GM12892 (cell line): ENCODE results near the gene NUDT15. TPM values are rescaled to one million over a fixed set of nuclear protein-coding genes. Genes with fewer than 3 reads are reported as not detected.
"Not testable (repeated sequence)": the region's sequence is repeated elsewhere in the genome, so short reads cannot be mapped to it uniquely, and the experiment has no call there.

ENCODE experiments used
- DNase-seq: peaks from one replicate; pipeline ENCODE4 v3.0.0; 2011; ENCODE audit not compliant: insufficient read length
- FAIRE-seq: peaks from 2 replicates; lab custom pipeline; 2011; peaks lifted over from hg19 to GRCh38; lab: Jason Lieb, UNC
- POLR2A ChIP-seq: IDR thresholded peaks from 2 replicates; pipeline ENCODE4 v1.6.1; 2011; ENCODE audit warnings: low read depth, low read length, control low read depth
- POLR2AphosphoS5 ChIP-seq: IDR thresholded peaks from 2 replicates; pipeline ENCODE4 v1.6.1; 2011; ENCODE audit warnings: low read depth, low read length, control low read depth
- TAF1 ChIP-seq: IDR thresholded peaks from 2 replicates; pipeline ENCODE4 v1.6.1; 2011; ENCODE audit warnings: low read depth, mild to moderate bottlenecking, control low read depth, low read length, borderline replicate concordance
- polyA plus RNA-seq: library from polyadenylated mRNA; unstranded; fragments of >200 nt; gene quantifications from one replicate; pipeline ENCODE4 v1.2.1, GENCODE V29; 2012; ENCODE audit warnings: missing spikeins, inconsistent platforms; ENCODE audit not compliant: missing spikeins

The NUDT15 gene
- 13.7 TPM for polyA plus RNA-seq

DNA sequence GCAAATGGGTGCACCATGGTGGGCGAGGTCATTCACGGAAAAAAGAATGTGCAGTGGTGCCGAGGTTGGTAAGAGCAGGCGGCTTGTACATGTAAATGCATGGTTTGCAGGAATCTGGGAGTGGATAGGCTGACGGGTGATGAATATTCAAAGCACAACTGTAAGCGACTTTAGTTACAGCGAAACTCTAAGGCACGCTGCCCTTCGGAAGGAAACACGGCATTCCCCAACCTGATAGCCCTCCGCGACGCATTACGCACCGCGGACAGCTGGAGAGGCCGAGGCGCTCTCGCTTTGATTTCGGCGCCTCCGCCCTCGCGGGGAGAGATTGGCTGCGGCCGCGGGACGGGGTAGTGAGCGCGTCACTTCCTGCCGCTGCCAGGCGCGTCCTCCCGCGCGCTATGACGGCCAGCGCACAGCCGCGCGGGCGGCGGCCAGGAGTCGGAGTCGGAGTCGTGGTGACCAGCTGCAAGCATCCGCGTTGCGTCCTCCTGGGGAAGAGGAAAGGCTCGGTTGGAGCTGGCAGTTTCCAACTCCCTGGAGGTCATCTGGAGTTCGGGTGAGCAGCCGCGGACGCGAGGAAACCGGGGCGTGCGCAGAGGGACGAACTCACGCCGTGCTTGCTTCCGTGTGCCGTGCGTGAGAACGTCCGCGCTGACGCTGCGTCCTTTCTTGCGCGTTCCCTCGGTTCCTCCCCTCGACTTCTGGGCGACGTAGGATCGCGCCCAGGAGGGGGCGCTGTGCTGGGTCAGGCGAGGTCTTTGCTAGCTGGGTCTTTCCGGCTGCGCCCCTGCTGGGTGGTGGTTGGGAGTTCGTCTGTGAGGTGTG is at the start of gene NUDT15:
Gene NUDT15 (plus strand): TSS at position 381 of the 828 bp plus-strand sequence. CDS start 21 bp downstream, at position 402.
- peak; percentile 100 for FAIRE-seq
- peak; percentile 91 for DNase-seq
- TF ChIP-seq TAF1 (peak; percentile 71), POLR2A (peak; percentile 99), POLR2AphosphoS5 (peak; percentile 99)

- FAIRE-seq (peak; percentile 46), DNase-seq (no peak)
- TF ChIP-seq POLR2A = no peak
- TF ChIP-seq POLR2AphosphoS5 = no peak
Observed at GRCh38 chr13:47990427-47990826, 47.1 kb upstream of the NUDT15 start.

DNA sequence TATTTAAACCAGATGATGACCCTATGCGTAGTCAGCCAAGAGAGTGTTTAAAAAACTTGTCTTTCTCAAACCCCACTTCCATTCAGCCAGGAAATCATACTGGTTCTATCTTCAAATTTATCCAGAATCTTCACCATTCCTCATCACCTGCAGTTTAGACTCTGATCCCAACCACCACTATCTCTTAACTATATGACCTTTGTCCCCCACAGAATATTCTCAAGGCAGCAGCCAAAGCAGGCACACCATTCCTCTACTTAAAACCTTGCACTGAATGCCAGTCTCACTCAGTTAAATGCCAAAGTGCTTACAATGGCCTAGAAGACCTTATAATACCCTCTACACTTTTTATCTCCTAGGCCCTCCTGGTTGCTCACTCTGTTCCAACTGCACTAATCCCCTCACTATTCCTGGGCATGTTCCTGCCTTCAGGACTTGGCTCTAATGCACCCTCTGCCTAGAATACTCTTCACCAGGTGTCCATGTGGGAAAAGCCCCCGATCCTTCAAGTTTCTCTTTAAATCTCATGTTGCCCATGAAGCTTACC is 46.5 kb upstream of the NUDT15 start:
- no peak for DNase-seq
- TF ChIP-seq TAF1 (no peak), POLR2AphosphoS5 (no peak), POLR2A (no peak)
- no peak for FAIRE-seq

DNA sequence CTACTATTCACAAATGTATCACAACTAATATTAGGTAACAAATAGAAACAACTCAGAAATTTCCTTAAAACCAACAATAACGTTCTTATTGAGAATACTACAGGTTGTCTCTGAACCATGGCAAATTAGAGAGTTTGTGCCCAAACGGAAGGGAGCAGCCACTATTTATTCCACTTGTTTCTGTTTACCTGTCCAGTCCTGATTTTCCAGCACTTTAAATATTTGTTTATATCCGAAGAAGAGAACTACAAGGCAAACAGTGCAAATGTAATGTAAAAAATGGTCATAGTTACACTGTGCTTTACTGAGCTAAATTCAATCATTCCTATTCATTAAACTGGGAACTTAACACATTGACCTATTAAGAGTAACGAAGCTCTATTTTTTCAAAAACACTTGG is 45.7 kb upstream of the NUDT15 start:
- TF ChIP-seq POLR2A (no peak), TAF1 (no peak), POLR2AphosphoS5 (no peak)

DNA sequence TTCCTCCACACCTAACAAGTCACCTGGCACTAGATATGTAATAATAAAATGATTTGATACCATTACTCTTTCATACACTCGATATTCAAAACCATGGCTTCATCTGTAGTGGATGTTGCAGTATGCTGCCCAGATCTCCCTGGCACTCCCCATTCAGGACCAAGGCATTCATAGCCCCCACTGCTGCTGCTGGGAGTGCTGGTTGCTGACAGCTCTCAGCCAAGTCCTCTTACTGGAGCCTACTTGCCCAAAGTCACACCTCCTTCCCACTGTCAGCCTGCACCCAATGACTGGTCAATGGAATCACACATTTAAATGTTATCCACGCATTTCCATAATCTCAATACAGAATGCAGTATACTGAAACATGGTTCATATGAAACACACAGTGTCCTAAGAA is 40.1 kb upstream of the NUDT15 start:
- DNase-seq = no peak
- no peak for TF ChIP-seq POLR2AphosphoS5
- TF ChIP-seq POLR2A = no peak
- TF ChIP-seq TAF1 = no peak
- FAIRE-seq = no peak

More for the DNA sequence above, 45.7 kb upstream of the NUDT15 start:
- DNase-seq = no peak
- FAIRE-seq = no peak

DNA sequence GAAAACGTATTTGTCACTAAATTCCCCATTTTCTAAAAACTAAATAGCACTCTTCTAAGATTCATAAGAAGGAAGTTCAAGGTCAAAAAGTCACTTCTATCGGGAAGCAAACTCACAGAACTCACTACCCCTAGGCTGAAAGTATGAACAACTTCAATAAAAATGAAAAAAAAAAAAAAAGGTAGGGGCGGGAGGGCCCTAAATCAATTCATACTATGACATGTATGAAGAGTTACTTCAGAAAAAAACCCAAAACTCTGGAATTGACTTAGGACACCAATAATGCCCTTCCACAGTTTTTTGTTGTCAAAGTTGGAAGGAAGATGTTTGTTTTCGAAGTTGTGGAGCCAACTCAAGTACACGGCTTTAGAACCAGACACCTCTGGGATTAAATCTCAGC is 37.6 kb upstream of the NUDT15 start:
- TF ChIP-seq POLR2A (no peak), POLR2AphosphoS5 (no peak), TAF1 (no peak)
- no peak for FAIRE-seq
- no peak for DNase-seq

GRCh38 chr13:48000559-48001113 is 36.9 kb upstream of the NUDT15 start:
- TF ChIP-seq POLR2A = no peak
- no peak for TF ChIP-seq TAF1
- no peak for TF ChIP-seq POLR2AphosphoS5

GRCh38 chr13:48001114-48001881 is 36.2 kb upstream of the NUDT15 start, which contains the start of gene SUCLA2:
TSS of gene SUCLA2 (minus strand) at chr13:48001273. CDS start at chr13:48001269, 4 bp downstream.
- FAIRE-seq (peak; percentile 98), DNase-seq (peak; percentile 96)
- peak; percentile 72; the same call in 1 of the 2 replicates for TF ChIP-seq POLR2A
- no peak for TF ChIP-seq TAF1
- TF ChIP-seq POLR2AphosphoS5 = peak; percentile 74

More at GRCh38 chr13:48000559-48001113, 36.9 kb upstream of the NUDT15 start:
- FAIRE-seq (no peak), DNase-seq (no peak)

DNA sequence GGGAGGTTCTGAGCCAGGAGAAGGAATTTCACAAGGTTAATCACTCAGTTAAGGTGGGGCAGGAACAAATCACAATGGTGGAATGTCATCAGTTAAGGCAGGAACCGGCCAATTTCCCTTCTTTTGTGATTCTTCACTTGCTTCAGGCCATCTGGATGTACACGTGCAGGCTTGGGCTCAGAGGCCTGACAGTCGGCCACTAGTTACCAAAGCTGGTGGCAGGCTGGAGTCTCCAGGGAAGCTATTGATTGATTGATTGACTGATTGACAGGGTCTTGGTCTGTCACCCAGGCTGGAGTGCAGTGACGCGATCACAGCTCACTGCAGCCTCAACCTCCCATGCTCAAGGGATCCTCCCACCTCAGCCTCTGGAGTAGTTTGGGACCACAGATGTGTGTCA is 35.5 kb upstream of the NUDT15 start:
- FAIRE-seq = peak; percentile 38
- DNase-seq = not testable (repeated sequence)

- TF ChIP-seq POLR2A (no peak), POLR2AphosphoS5 (no peak), TAF1 (no peak)
- FAIRE-seq (no peak), DNase-seq (no peak)
Observed at GRCh38 chr13:48004201-48004600, 33.3 kb upstream of the NUDT15 start.

DNA sequence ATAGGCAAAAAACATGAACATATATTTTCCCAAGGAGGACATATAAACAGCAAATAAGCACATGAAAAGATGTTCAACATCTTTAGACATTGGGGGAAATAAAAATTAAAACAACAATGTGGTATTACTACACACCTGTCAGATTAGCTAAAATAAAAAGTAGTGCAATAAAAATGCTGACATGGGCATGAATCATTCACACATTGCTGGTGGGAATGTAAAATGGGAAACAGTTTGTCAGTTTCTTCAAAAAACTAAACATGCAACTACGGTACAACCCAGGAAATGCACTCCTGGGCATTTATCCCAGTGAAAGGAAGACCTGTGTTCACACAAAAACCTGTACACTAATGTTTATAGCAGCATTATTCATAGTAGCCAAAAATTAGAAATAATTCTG is 31.1 kb upstream of the NUDT15 start:
- no peak for DNase-seq
- TF ChIP-seq POLR2A (no peak), POLR2AphosphoS5 (no peak)
- no peak for FAIRE-seq

- DNase-seq = no peak
- TF ChIP-seq POLR2A (no peak), TAF1 (no peak), POLR2AphosphoS5 (no peak)
- FAIRE-seq = no peak
Observed at GRCh38 chr13:48009284-48009683, 28.2 kb upstream of the NUDT15 start.
